MM.1S (cell line): ENCODE measurements around the gene PRDM5.

Source experiments
- EZH2 ChIP-seq: fragments of 300-600 bp; sonication (generic); optimal IDR thresholded peaks from 2 replicates; pipeline ENCODE3; 2017; ENCODE audit warnings: low read depth, mild to moderate bottlenecking, antibody characterized with exemption, low read length, mixed read lengths
- TF ChIP-seq, protein P1 (sequence below): fragments of 300-600 bp; sonication (generic); IDR thresholded peaks from 2 replicates; pipeline ENCODE4 v1.5.1; 2016; ENCODE audit warnings: antibody characterized with exemption, low read length, mixed read lengths

DNA sequence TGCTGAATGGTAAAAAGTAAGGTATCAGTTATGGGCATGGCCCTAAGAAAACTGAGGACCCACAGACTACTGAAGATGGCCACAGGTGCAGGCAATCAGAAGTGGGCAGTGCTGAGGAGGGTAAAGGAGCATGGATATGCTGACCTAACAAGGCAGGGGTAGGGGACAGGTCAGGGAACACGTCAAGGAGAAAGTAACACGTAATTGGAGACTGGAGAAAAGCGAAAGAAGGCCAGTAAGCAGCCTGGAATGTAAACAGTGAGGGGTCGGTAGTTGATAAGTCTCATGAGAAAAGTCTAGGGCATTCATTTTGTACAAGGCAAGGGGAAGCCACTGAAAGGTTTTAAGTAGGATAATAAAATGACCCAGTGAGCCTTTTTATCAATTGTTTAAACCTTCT, 153.3 kb downstream of the PRDM5 start:
- TF ChIP-seq, protein P1, sequence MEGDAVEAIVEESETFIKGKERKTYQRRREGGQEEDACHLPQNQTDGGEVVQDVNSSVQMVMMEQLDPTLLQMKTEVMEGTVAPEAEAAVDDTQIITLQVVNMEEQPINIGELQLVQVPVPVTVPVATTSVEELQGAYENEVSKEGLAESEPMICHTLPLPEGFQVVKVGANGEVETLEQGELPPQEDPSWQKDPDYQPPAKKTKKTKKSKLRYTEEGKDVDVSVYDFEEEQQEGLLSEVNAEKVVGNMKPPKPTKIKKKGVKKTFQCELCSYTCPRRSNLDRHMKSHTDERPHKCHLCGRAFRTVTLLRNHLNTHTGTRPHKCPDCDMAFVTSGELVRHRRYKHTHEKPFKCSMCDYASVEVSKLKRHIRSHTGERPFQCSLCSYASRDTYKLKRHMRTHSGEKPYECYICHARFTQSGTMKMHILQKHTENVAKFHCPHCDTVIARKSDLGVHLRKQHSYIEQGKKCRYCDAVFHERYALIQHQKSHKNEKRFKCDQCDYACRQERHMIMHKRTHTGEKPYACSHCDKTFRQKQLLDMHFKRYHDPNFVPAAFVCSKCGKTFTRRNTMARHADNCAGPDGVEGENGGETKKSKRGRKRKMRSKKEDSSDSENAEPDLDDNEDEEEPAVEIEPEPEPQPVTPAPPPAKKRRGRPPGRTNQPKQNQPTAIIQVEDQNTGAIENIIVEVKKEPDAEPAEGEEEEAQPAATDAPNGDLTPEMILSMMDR: no peak
- TF ChIP-seq EZH2: no peak
